GM18505 (cell line): ENCODE data around the gene KIF16B.
A peak's percentile ranks its signal among the peaks of the same experiment; 100 is the strongest.

Experiments used
- ATAC-seq: cut with Tn5 transposase; IDR thresholded peaks from one replicate; pipeline ENCODE4 v1.9.1; 2021; ENCODE audit not compliant: unreplicated experiment
- POLR2A ChIP-seq: IDR thresholded peaks from 4 replicates; pipeline ENCODE4 v1.6.1; 2011; ENCODE audit warnings: borderline replicate concordance; ENCODE audit not compliant: insufficient read depth, insufficient read length; ENCODE audit errors: extremely low read depth

KIF16B gene

DNA sequence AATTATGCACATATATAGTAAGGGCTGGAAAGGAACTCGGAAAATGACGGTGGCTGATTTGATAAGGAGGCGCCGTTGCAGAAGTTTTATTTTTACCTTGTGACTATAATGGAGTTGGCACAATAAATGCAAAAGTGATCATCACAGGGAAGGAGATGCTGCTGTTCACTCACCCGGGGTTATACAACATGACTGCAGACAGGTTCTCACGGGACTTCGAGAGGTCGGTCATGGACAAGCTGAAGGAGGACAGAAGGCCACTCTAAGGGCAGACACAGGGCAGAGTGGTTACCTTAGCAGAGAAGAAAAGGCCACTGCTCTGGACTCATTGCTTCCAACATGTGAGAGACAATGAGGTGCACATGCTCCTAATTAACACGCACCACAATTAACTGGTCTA is 168.6 kb downstream of the KIF16B start:
- no peak for TF ChIP-seq POLR2A
- no peak for ATAC-seq

DNA sequence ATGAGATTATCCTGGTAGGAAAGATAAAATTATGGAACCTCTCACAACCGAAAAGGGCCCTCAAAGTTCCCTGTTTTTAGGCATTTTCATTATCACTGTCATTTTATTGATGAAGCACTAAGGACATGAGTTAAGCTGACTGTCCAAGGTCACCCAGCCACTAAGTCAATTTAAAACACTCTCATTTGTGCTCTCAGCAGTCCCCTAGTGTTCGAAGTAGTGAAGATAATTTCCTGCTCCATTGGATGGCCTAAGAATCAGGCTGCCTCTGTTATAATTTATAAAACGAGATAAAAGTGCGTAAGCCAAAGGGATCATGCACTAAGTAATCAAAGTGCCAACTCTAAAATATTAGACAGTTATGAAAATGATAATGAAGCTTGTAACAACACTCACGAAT is 169.1 kb downstream of the KIF16B start:
- no peak for TF ChIP-seq POLR2A
- ATAC-seq, result no peak

DNA sequence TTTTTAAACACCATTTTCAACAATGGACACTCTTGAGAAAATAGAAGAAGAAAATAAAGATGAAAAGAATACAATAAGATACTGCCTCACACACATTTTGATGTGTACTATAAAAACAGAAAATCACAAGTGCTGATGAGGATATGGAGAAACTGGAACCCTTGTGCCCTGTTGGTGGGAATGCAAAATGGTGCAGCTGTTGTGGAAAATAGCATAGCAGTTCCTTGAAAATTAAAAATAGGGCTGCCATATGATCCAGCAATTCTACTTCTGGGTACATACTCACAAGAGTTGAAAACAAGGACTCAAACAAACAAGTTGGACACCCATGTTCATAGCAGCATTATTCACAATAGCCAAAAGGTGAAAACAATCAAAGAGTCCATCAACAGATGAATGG is 173.0 kb downstream of the KIF16B start:
- no peak for ATAC-seq
- no peak for TF ChIP-seq POLR2A

DNA sequence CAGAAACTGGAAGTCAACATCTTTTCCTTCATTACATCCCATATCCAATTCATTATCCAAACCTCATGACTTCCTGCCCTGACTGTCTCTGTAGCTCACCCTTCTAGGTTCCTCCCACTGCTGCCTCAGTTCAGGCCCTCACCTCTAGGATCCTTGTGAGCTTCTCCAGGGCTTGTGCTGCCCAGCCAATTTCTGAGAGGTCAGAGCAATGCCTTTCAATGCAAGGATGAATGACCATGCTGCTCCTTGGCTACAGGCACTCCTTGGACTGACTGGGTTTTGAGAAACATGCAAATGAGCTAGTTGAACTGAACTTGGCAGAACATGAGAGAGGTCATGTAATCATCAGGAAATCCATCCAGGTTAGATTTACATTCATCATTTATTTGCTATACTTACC is 173.4 kb downstream of the KIF16B start:
- TF ChIP-seq POLR2A, result no peak
- ATAC-seq, result no peak

- no peak for TF ChIP-seq POLR2A
Observed at GRCh38 chr20:16397086-16397485, 176.2 kb downstream of the KIF16B start.

DNA sequence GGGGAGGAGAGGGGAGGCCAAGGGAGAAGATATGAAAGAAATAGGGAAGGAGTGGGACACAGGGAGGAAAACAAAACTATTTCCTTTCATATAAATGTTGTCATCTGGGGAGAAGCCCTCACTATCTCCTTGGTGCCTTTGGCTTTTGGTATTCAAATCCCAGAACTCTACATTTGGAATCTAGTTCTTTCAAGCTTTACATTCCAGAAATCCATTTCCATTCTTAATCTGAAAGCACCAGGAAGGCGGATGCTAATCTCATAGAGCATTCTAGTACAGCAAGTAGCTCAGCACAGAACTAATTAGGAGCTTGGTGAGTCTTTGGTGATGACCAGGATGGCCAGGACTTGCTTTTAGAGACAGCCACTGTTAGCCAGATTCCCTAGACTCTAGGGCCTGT is 177.9 kb downstream of the KIF16B start:
- no peak for ATAC-seq
- TF ChIP-seq POLR2A, result no peak

More at GRCh38 chr20:16397086-16397485, 176.2 kb downstream of the KIF16B start:
- no peak for ATAC-seq

- ATAC-seq, result no peak
- TF ChIP-seq POLR2A, result no peak
Observed at GRCh38 chr20:16394784-16395183, 178.5 kb downstream of the KIF16B start.

DNA sequence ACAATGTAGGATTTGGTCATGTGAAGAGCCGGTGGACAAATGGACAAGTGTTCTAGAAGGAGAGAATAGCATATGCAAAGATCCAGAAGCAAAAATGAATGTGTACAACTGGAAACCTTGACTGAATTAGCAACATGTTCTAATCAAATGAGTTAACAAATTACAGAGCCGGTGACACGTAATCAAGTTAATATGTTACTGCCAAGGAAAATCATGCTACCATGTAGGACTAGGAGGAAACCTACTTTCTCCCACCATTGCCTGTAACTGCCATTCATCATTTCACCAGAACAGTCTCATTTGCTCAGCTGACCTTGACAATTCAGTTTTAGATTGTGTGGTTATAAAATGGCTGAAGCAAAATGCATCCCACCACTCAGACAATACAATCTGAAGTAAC is 179.4 kb downstream of the KIF16B start:
- no peak for TF ChIP-seq POLR2A
- no peak for ATAC-seq

DNA sequence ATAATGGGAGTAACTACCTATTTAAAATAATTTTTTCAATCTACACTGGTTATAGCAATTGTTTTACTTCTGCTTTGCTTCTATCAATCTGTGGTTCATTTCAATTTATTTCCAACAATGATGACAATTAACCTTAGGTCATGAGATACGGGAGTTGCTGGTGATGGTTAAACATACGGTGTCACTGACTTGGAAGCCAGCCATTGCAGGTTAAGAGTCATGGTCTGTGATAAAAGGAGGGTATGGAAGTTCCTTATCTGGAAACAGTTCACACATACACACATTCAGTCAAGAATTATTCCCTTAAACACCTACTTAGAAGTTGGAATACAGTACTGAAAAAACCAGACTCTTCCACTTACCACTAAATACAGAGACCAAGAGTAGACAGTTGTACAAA is 180.0 kb downstream of the KIF16B start:
- TF ChIP-seq POLR2A, result no peak
- no peak for ATAC-seq

DNA sequence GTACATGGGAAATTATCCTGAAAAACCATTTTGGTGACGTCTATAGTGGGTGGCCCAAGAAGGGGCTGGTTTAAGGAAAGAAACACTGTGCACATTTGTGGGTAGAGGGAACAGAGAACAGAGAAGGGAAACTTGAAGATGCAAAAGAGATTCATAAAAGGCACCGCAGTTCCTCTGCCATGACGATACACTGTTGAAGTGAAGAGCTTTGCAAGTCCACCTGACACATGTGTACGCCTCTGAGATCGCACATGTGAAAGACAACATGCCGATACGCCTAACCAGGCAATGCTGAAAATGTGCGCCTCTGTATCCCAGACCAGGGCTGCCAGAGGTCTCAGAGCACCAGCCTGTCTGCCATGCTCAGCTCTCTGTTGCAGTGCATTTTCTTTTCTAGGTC is 180.9 kb downstream of the KIF16B start:
- no peak for TF ChIP-seq POLR2A
- ATAC-seq, result peak; percentile 96

DNA sequence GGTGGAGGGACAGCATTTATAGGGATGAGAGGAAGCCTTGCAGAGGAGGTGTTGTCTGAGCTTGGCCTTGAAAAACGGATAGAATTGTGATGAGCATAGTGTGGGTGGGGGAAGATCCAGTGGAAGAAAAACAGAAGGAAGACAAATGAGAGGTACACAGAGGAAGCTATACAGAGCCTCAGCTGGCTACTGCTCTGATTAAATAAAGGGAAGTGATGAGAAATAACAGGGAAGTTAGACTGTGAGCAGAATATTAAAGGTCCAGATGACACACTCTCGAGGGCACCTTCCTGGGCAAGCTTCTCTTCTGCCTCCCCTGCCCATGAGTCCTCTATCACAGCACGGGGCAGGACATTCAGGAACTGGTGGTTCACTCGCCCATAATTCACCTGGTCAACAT is 182.3 kb downstream of the KIF16B start:
- ATAC-seq, result no peak

DNA sequence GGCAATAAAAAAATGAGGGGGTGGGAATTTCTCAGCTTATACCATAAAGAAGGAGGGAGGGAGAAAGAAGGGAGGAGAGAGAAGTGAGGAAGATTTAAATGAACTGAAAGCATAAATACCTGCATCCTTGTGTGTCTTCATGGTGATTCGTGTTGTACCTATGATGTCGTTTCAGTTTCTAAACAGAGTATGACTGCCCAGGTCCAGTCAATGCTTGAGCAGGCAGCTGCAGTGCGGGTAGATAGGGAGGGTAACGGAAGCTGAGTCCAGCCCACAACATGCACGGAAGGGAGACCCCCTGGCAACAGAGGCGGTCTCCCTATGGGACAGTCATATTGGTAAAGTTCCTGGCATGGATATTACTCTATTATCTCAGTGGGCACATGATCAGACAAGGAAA is 184.5 kb downstream of the KIF16B start:
- TF ChIP-seq POLR2A, result no peak
- ATAC-seq, result no peak

More for the DNA sequence above, 182.3 kb downstream of the KIF16B start:
- no peak for TF ChIP-seq POLR2A

DNA sequence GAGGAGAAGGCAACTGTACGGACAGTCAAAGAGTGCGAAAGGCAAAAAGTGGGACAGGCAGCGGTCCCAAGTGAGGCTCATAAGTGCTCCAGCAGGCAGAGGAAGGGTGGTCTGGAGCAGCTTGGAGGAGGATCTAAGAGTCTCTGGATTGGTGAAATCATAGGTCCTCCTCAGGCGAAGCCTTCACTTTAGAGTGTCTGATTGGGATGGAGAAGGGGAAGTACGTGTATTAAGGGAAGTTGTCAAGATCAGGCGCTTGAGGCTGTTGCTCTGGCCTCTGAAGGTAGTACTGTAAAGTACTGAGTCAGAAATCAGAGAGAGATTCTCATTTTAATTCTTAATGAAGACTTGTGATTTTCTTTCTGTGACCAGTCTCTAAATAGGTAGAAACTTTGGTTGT is 185.6 kb downstream of the KIF16B start:
- no peak for ATAC-seq
- no peak for TF ChIP-seq POLR2A

- no peak for ATAC-seq
Observed at GRCh38 chr20:16385891-16386290, 187.4 kb downstream of the KIF16B start.

DNA sequence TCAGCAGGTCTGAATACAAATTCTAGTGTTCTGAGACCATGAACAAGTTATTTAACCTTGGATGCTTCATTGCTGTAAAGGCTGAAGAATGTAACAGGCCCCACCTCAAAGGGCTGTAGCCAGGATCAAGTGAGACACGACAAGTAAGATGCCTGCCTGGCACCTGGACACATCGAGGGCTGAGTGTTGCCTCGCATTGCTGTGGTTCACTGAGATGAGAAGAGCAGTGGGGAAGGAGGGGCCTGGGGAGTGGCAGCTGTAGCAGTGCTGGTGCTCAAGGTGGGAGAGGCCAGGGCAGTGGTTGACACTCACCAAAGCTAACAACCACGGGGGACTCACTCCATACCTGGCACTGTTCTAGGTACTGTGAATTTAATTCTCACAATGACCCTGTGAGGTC is 187.8 kb downstream of the KIF16B start:
- TF ChIP-seq POLR2A, result no peak
- no peak for ATAC-seq

More at GRCh38 chr20:16385891-16386290, 187.4 kb downstream of the KIF16B start:
- TF ChIP-seq POLR2A, result no peak
